Adrenal gland (tissue), 5 donors: ENCODE measurements around the gene COPB2.

Experiments
- POLR2A ChIP-seq, 2 donors: fragments of 450-650 bp; IDR thresholded peaks; one replicate each; pipeline ENCODE4 v1.6.1; 2017; ENCODE audit warnings: antibody characterized with exemption in 2 of 2, mild to moderate bottlenecking in 2 of 2, moderate library complexity in 1 of 2
- TF ChIP-seq, protein P1 (sequence below), 6 experiments: fragments of 450-650 bp in 4 of 6; fragments of 200-600 bp in 2 of 6; sonication (generic) in 1 of 6; IDR thresholded peaks; 1 replicate in 5 of 6; 2 replicates in 1 of 6; pipeline versions ENCODE4 v1.5.1 to v1.8.0; 2016 to 2021; ENCODE audit warnings: antibody characterized with exemption in 6 of 6, mild to moderate bottlenecking in 2 of 6, moderate library complexity in 1 of 6
- donor health status: DM: no; HTN: no; CAD: no.

DNA sequence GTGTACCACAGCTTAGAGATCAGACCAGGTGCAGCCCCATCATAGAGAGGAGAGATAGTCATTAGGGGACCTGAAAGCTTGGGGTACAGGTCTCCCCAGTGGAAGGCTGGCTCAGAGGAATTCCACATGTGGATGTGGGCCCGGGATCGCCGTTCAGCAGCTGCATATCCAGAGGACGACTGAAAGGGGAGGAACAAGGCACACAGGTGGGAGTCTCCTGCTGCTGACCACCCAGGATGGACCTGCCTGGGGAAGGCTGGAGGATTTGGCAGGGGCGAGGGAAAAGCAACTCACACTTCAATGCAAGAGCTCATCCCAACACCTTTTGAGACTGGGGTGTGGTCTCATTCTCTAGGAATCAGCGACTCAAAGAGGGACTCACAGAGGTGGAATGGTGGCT, 70.6 kb downstream of the COPB2 start:
- no peak for TF ChIP-seq POLR2A (IDR thresholded peaks at IDR 0.05)
- TF ChIP-seq, protein P1, sequence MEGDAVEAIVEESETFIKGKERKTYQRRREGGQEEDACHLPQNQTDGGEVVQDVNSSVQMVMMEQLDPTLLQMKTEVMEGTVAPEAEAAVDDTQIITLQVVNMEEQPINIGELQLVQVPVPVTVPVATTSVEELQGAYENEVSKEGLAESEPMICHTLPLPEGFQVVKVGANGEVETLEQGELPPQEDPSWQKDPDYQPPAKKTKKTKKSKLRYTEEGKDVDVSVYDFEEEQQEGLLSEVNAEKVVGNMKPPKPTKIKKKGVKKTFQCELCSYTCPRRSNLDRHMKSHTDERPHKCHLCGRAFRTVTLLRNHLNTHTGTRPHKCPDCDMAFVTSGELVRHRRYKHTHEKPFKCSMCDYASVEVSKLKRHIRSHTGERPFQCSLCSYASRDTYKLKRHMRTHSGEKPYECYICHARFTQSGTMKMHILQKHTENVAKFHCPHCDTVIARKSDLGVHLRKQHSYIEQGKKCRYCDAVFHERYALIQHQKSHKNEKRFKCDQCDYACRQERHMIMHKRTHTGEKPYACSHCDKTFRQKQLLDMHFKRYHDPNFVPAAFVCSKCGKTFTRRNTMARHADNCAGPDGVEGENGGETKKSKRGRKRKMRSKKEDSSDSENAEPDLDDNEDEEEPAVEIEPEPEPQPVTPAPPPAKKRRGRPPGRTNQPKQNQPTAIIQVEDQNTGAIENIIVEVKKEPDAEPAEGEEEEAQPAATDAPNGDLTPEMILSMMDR (IDR thresholded peaks at IDR 0.05): no peak
